ENCODE measurements around the gene CRHBP. TPM values are rescaled to one million over a fixed set of nuclear protein-coding genes. Genes with fewer than 3 reads are reported as not detected.
A peak's percentile ranks its signal among the peaks of the same experiment; 100 is the strongest.

Gene CRHBP
- total and polyA plus RNA-seq, 7 donors, result 0.31 to 3.2 (median 0.92) TPM; not detected in 2

- 72 to 77% methylated on average over 5 of the region's 5 CpGs for WGBS, 2 donors
- peak overlapping the region in 2 of 4 donors; percentile 5 to 18 for H3K27ac ChIP-seq
Observed at GRCh38 chr5:76958991-76959767, 6.3 kb downstream of the CRHBP start.

GRCh38 chr5:76960004-76960625, 7.3 kb downstream of the CRHBP start:
- no peak for DNase-seq
- no peaks in the 10 kb centered on the region for H3K4me1 ChIP-seq
- WGBS, 2 donors, result 74 to 78% methylated on average over 3 of the region's 3 CpGs
- TF ChIP-seq POLR2AphosphoS5 (IDR thresholded peaks at IDR 0.05), result no peak
- no peak for TF ChIP-seq POLR2A (IDR thresholded peaks at IDR 0.05)
- TF ChIP-seq EP300 (IDR thresholded peaks at IDR 0.05), result no peak
- no peak for TF ChIP-seq CTCF (IDR thresholded peaks at IDR 0.05)
- H3K9me3 ChIP-seq, result no peaks in the 10 kb centered on the region
- no peak overlapping the region for H3K4me3 ChIP-seq
- peak overlapping the region in 1 of 4 donors; percentile 5 for H3K27ac ChIP-seq
- peaks cover 0 to 4% (median 0%) of the 10 kb centered on the region in 3 donors for H3K27me3 ChIP-seq
- no peaks in the 10 kb centered on the region for H3K36me3 ChIP-seq
- intact Hi-C loops (cut with DNase I), result no loop called here

More at GRCh38 chr5:76958991-76959767, 6.3 kb downstream of the CRHBP start:
- intact Hi-C loops (cut with DNase I), result no loop called here
- H3K27me3 ChIP-seq, result peaks cover 4 to 13% (median 8%) of the 10 kb centered on the region in 3 donors
- H3K4me1 ChIP-seq, result peaks cover 0 to 5% (median under 1%) of the 10 kb centered on the region in 4 donors
- H3K9me3 ChIP-seq, result no peaks in the 10 kb centered on the region
- no peak overlapping the region for H3K4me3 ChIP-seq
- no peak for TF ChIP-seq EP300 (IDR thresholded peaks at IDR 0.05)
- TF ChIP-seq POLR2AphosphoS5 (IDR thresholded peaks at IDR 0.05), result no peak
- TF ChIP-seq CTCF (IDR thresholded peaks at IDR 0.05), result no peak
- TF ChIP-seq POLR2A (IDR thresholded peaks at IDR 0.05), result no peak
- no peak for DNase-seq
- H3K36me3 ChIP-seq, result no peaks in the 10 kb centered on the region

GRCh38 chr5:76964060-76964459, 11.2 kb downstream of the CRHBP start:
- H3K4me1 ChIP-seq, result no peaks in the 10 kb centered on the region
- 40 to 60% methylated on average over 2 of the region's 2 CpGs for WGBS, 2 donors
- no peak for DNase-seq
- no peak overlapping the region for H3K27ac ChIP-seq
- no peaks in the 10 kb centered on the region for H3K36me3 ChIP-seq
- no peaks in the 10 kb centered on the region for H3K9me3 ChIP-seq
- TF ChIP-seq POLR2A (IDR thresholded peaks at IDR 0.05) (no peak), CTCF (IDR thresholded peaks at IDR 0.05) (no peak), EP300 (IDR thresholded peaks at IDR 0.05) (no peak), POLR2AphosphoS5 (IDR thresholded peaks at IDR 0.05) (no peak)
- intact Hi-C loops (cut with DNase I), result no loop called here
- no peak overlapping the region for H3K4me3 ChIP-seq
- H3K27me3 ChIP-seq, result no peaks in the 10 kb centered on the region

- no peak for DNase-seq
- H3K36me3 ChIP-seq, result no peaks in the 10 kb centered on the region
- no peaks in the 10 kb centered on the region for H3K4me1 ChIP-seq
- no peaks in the 10 kb centered on the region for H3K9me3 ChIP-seq
- no peak overlapping the region for H3K4me3 ChIP-seq
- H3K27ac ChIP-seq, result no peak overlapping the region
- 13 to 53% methylated on average over 2 of the region's 2 CpGs for WGBS, 2 donors
- intact Hi-C loops (cut with DNase I), result no loop called here
- TF ChIP-seq EP300 (IDR thresholded peaks at IDR 0.05) (no peak), POLR2AphosphoS5 (IDR thresholded peaks at IDR 0.05) (no peak)
- peaks cover 0 to 3% (median 0%) of the 10 kb centered on the region in 3 donors for H3K27me3 ChIP-seq
Observed at GRCh38 chr5:76971511-76971910, 18.7 kb downstream of the CRHBP start.

- TF ChIP-seq CTCF (IDR thresholded peaks at IDR 0.05) (no peak), EP300 (IDR thresholded peaks at IDR 0.05) (no peak), POLR2A (IDR thresholded peaks at IDR 0.05) (no peak), POLR2AphosphoS5 (IDR thresholded peaks at IDR 0.05) (no peak)
- intact Hi-C loops (cut with DNase I), result no loop called here
- 37 to 70% methylated on average over 2 of the region's 2 CpGs for WGBS, 2 donors
Observed at GRCh38 chr5:76972689-76973088, 19.8 kb downstream of the CRHBP start.

More at GRCh38 chr5:76972689-76973088, 19.8 kb downstream of the CRHBP start:
- Histone ChIP-seq H3K4me1 (no peaks in the 10 kb centered on the region), H3K27me3 (peaks cover 0 to 3% (median 0%) of the 10 kb centered on the region in 3 donors), H3K27ac (no peak overlapping the region), H3K36me3 (no peaks in the 10 kb centered on the region), H3K9me3 (no peaks in the 10 kb centered on the region), H3K4me3 (no peak overlapping the region)
- no peak for DNase-seq
